Measurements from ENCODE around the gene SLC4A4.

DNA sequence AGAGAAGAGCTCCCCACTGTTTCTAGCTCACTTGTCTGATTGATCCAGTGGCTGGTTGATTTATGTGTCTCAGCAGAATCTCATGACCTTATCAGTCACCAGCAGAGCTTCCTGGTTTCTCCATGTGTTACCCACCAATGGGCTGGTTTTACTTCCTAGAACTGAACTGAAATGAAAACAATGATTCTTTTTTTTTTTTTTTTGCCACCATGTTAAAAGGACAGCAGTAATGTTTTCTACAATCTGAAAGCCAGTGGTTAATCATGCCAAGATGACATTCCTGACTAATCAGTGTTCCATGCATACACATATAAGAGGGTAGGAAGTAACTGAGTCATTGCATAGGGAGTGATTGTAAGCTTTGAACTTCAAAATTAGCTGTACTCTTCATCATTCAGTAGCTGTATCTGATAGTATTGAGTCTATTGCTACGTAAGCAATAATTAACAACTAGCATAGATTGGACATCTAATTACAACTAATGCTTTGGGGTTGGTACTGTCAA is 67.7 kb downstream of the SLC4A4 start:
- TF ChIP-seq, protein P1, sequence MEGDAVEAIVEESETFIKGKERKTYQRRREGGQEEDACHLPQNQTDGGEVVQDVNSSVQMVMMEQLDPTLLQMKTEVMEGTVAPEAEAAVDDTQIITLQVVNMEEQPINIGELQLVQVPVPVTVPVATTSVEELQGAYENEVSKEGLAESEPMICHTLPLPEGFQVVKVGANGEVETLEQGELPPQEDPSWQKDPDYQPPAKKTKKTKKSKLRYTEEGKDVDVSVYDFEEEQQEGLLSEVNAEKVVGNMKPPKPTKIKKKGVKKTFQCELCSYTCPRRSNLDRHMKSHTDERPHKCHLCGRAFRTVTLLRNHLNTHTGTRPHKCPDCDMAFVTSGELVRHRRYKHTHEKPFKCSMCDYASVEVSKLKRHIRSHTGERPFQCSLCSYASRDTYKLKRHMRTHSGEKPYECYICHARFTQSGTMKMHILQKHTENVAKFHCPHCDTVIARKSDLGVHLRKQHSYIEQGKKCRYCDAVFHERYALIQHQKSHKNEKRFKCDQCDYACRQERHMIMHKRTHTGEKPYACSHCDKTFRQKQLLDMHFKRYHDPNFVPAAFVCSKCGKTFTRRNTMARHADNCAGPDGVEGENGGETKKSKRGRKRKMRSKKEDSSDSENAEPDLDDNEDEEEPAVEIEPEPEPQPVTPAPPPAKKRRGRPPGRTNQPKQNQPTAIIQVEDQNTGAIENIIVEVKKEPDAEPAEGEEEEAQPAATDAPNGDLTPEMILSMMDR (IDR thresholded peaks at IDR 0.05; ENCODE audit: borderline replicate concordance, extremely low read depth, low read length, poor library complexity, severe bottlenecking) = no peak
- no peak for TF ChIP-seq EZH2 (IDR thresholded peaks at IDR 0.05; ENCODE audit: borderline replicate concordance, low read depth, low read length, severe bottlenecking)
